DOHH2 (cell line): Measurements from ENCODE around the gene SOCS2.

Experiments used
- H3F3A ChIP-seq: fragments of 200-600 bp; sonication (generic), shearing (Covaris generic); 2 replicates; pipeline ENCODE4 v1.6.0; 2016; ENCODE audit warnings: antibody characterized with exemption, mild to moderate bottlenecking; ENCODE audit not compliant: control insufficient read depth, insufficient read depth
- H3K27ac ChIP-seq: fragments of 200-600 bp; sonication (generic); 2 replicates; pipeline ENCODE4 v1.5.1; 2014; ENCODE audit warnings: low read depth, mild to moderate bottlenecking, low read length, moderate library complexity
- H3K27me3 ChIP-seq: fragments of 200-600 bp; sonication (generic); 2 replicates; pipeline ENCODE4 v1.6.1; 2014; ENCODE audit warnings: mild to moderate bottlenecking, low read length, mixed read lengths; ENCODE audit not compliant: control insufficient read depth
- H3K36me3 ChIP-seq: fragments of 200-600 bp; sonication (generic); 2 replicates; pipeline ENCODE4 v1.6.1; 2014; ENCODE audit warnings: mild to moderate bottlenecking, low read length, moderate library complexity, mixed read lengths; ENCODE audit not compliant: control insufficient read depth
- H3K4me1 ChIP-seq: fragments of 200-600 bp; sonication (generic); 2 replicates; pipeline ENCODE4 v1.6.1; 2014; ENCODE audit warnings: mild to moderate bottlenecking, low read length, mixed read lengths; ENCODE audit not compliant: control insufficient read depth
- H3K4me2 ChIP-seq: fragments of 200-600 bp; sonication (generic); 2 replicates; pipeline ENCODE4 v1.6.0; 2014; ENCODE audit warnings: mild to moderate bottlenecking, low read length, moderate library complexity
- H3K4me3 ChIP-seq: fragments of 200-600 bp; sonication (generic); 2 replicates; pipeline ENCODE4 v1.5.1; 2014; ENCODE audit warnings: mild to moderate bottlenecking, low read length, mixed read lengths
- H3K79me2 ChIP-seq: fragments of 200-600 bp; sonication (generic); 2 replicates; pipeline ENCODE4 v1.6.1; 2014; ENCODE audit warnings: mild to moderate bottlenecking, low read length, mixed read lengths; ENCODE audit not compliant: control insufficient read depth
- H3K9me2 ChIP-seq: fragments of 200-600 bp; sonication (generic); replicated peaks from 2 replicates; pipeline ENCODE4 v1.6.1; 2014; ENCODE audit warnings: mild to moderate bottlenecking, low read length, mixed read lengths; ENCODE audit not compliant: control insufficient read depth
- H3K9me3 ChIP-seq: fragments of 200-600 bp; sonication (generic); 2 replicates; pipeline ENCODE4 v1.6.1; 2014; ENCODE audit warnings: antibody characterized with exemption, low read length, mixed read lengths; ENCODE audit not compliant: control insufficient read depth, insufficient read depth
- H4K20me1 ChIP-seq: fragments of 200-600 bp; sonication (generic); 2 replicates; pipeline ENCODE4 v1.6.0; 2014; ENCODE audit warnings: low read depth, mild to moderate bottlenecking, antibody characterized with exemption, low read length, moderate library complexity; ENCODE audit not compliant: control insufficient read depth, insufficient read depth
- CTCF ChIP-seq: fragments of 200-600 bp; sonication (generic); IDR thresholded peaks from one replicate; pipeline ENCODE4 v1.5.1; 2014; ENCODE audit warnings: antibody characterized with exemption, mild to moderate bottlenecking, low read depth, low read length; ENCODE audit not compliant: poor library complexity, severe bottlenecking
- EZH2phosphoT487 ChIP-seq: fragments of 200-600 bp; sonication (generic); IDR thresholded peaks from 2 replicates; pipeline ENCODE4 v1.6.1; 2017; ENCODE audit warnings: borderline replicate concordance, mild to moderate bottlenecking, antibody characterized with exemption, low read length, moderate library complexity, mixed read lengths

Gene SOCS2

GRCh38 chr12:93563807-93564538 is 8.5 kb upstream of the SOCS2 start:
- Histone ChIP-seq H3K27me3 (peaks cover 42% of the 10 kb centered on the region), H3K4me3 (no peak overlapping the region), H3K27ac (no peak overlapping the region), H3K36me3 (no peaks in the 10 kb centered on the region), H4K20me1 (no peaks in the 10 kb centered on the region), H3F3A (no peaks in the 10 kb centered on the region), H3K4me1 (no peaks in the 10 kb centered on the region), H3K9me2 (no peaks in the 10 kb centered on the region), H3K9me3 (no peaks in the 10 kb centered on the region), H3K79me2 (no peaks in the 10 kb centered on the region), H3K4me2 (no peak overlapping the region)
- TF ChIP-seq CTCF (no peak), EZH2phosphoT487 (no peak)

GRCh38 chr12:93565760-93566159 is 6.7 kb upstream of the SOCS2 start:
- TF ChIP-seq CTCF = no peak
- no peak for TF ChIP-seq EZH2phosphoT487
- Histone ChIP-seq H3K9me2 (no peaks in the 10 kb centered on the region), H3K27me3 (peaks cover 59% of the 10 kb centered on the region), H3F3A (no peaks in the 10 kb centered on the region), H3K4me3 (no peak overlapping the region), H3K27ac (no peak overlapping the region), H3K9me3 (no peaks in the 10 kb centered on the region), H3K4me1 (peaks cover 15% of the 10 kb centered on the region), H4K20me1 (peaks cover 4% of the 10 kb centered on the region; the same call in 1 of the 2 replicates), H3K4me2 (no peak overlapping the region), H3K79me2 (no peaks in the 10 kb centered on the region), H3K36me3 (no peaks in the 10 kb centered on the region)

- Histone ChIP-seq H3K79me2 (no peaks in the 10 kb centered on the region), H3K36me3 (no peaks in the 10 kb centered on the region), H3K27ac (no peak overlapping the region), H4K20me1 (peaks cover 4% of the 10 kb centered on the region; the same call in 1 of the 2 replicates), H3K4me3 (no peak overlapping the region), H3K4me2 (no peak overlapping the region), H3F3A (no peaks in the 10 kb centered on the region), H3K27me3 (peaks cover 71% of the 10 kb centered on the region), H3K9me3 (no peaks in the 10 kb centered on the region), H3K9me2 (no peaks in the 10 kb centered on the region), H3K4me1 (peaks cover 23% of the 10 kb centered on the region)
- TF ChIP-seq CTCF (no peak), EZH2phosphoT487 (no peak)
These were observed 5.3 kb upstream of the SOCS2 start for GRCh38 chr12:93567174-93567573.
